Stimulated activated CD4-positive, alpha-beta T cell treated with anti-CD3 and anti-CD28 coated beads, TNF-alpha, amount 100 ng/mL, for 1 hour (primary cell): ENCODE measurements around the gene CELA1.

Source experiments
- DNase-seq, 3 donors: peaks; one replicate each; pipeline ENCODE4 v3.0.0-alpha.2; 2020; ENCODE audit warnings: low read depth in 3 of 3, low spot score in 1 of 3

The CELA1 gene

GRCh38 chr12:51374856-51375255 lies 28.4 kb upstream of the CELA1 start:
- no peak for DNase-seq

- no peak for DNase-seq
Measured at GRCh38 chr12:51374361-51374760, 27.9 kb upstream of the CELA1 start.

GRCh38 chr12:51373187-51373586 lies 26.7 kb upstream of the CELA1 start:
- no peak for DNase-seq

- no peak for DNase-seq
Measured at GRCh38 chr12:51372021-51372420, 25.5 kb upstream of the CELA1 start.

GRCh38 chr12:51371295-51371953 lies 24.9 kb upstream of the CELA1 start:
- no peak for DNase-seq

GRCh38 chr12:51370667-51371066 lies 24.2 kb upstream of the CELA1 start:
- no peak for DNase-seq

GRCh38 chr12:51369581-51369980 lies 23.1 kb upstream of the CELA1 start:
- no peak for DNase-seq

GRCh38 chr12:51368640-51369517 lies 22.4 kb upstream of the CELA1 start:
- peak; percentile 53 to 76 (median 72) for DNase-seq

GRCh38 chr12:51365276-51365675 lies 18.8 kb upstream of the CELA1 start:
- no peak for DNase-seq

- DNase-seq, result no peak
Measured at GRCh38 chr12:51364001-51364400, 17.5 kb upstream of the CELA1 start.

- DNase-seq, result no peak
Measured at GRCh38 chr12:51362747-51363342, 16.4 kb upstream of the CELA1 start.

GRCh38 chr12:51362307-51362706 lies 15.8 kb upstream of the CELA1 start:
- no peak for DNase-seq

GRCh38 chr12:51361161-51362016 lies 14.9 kb upstream of the CELA1 start:
- DNase-seq, result no peak

- no peak for DNase-seq
Measured at GRCh38 chr12:51360315-51360714, 13.8 kb upstream of the CELA1 start.

- no peak for DNase-seq
Measured at GRCh38 chr12:51359851-51360250, 13.4 kb upstream of the CELA1 start.

GRCh38 chr12:51358496-51358895 lies 12.0 kb upstream of the CELA1 start:
- no peak for DNase-seq

- no peak for DNase-seq
Measured at GRCh38 chr12:51357374-51358047, 11.0 kb upstream of the CELA1 start.

- peak in 1 of 3 donors; percentile 7 for DNase-seq
Measured at GRCh38 chr12:51351913-51352532, 5.5 kb upstream of the CELA1 start.

GRCh38 chr12:51349026-51349425 lies 2.5 kb upstream of the CELA1 start:
- no peak for DNase-seq

GRCh38 chr12:51348116-51348515 lies 1.6 kb upstream of the CELA1 start:
- no peak for DNase-seq
